HG03175 (cell line): ENCODE data around the gene MAP2.

Source experiments
- ATAC-seq: cut with Tn5 transposase; IDR thresholded peaks from one replicate; pipeline ENCODE4 v1.9.1; 2021; ENCODE audit warnings: mild to moderate bottlenecking, moderate library complexity; ENCODE audit not compliant: unreplicated experiment

The MAP2 gene

DNA sequence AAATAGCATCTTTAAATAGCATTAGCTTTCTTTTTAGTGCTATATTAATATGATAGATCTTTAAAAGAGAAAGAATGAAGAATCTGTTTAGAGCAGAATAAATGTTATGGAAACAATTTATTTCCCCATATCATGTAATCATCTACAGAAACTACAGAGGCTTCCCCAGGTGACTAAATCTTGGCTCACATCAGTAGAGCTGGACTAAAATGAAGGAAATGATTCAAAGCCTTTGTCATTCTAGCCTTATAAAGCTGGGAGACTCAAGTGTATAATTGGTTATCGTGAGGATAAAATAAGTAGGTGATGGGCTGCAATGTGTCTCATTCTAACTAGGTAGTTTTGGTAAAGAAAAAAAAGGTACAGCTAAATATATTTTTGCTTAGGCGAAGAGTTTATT lies 264.5 kb downstream of the MAP2 start:
- ATAC-seq = no peak

DNA sequence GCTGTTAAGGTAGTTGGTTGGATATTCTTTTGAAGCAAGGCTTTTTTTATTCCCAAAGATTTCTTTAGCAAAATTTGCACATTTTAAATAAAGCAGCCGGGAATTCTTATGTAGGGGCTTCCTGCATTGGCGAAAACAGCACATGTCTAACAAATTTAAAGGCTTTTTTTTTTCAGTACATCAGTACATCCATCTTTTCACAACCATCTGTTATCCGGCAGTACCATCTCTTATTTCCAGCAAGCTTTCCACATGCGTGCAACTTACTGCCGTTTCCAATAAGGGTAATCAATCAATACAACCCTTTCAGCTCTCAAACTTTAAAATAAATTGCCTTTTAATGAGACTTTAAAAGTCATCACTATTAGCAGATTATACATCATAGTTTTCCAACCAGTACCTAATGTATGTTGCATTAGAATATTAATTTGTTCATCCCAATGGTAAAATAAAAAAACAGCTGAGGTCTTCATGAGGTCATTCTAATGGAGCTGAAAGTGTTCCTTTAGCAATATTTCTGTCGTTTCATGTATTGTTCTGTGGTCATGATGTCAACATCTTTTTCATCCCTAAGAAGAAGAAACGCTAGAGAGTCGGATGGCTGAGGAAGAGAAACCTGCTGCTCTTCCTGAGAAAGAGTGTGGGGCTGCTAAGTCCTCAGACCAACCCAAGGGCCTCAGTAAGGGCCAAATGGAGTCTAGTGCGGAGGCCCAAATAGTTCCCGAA lies 266.3 kb downstream of the MAP2 start:
- ATAC-seq = no peak

DNA sequence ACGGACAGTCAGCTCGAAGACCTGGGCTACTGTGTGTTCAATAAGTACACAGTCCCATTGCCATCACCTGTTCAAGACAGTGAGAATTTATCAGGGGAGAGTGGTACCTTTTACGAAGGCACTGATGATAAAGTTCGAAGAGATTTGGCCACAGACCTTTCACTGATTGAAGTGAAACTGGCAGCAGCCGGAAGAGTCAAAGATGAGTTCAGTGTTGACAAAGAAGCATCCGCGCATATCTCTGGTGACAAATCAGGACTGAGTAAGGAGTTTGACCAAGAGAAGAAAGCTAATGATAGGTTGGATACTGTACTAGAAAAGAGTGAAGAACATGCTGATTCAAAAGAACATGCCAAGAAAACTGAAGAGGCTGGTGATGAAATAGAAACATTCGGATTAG lies 270.9 kb downstream of the MAP2 start:
- no peak for ATAC-seq

DNA sequence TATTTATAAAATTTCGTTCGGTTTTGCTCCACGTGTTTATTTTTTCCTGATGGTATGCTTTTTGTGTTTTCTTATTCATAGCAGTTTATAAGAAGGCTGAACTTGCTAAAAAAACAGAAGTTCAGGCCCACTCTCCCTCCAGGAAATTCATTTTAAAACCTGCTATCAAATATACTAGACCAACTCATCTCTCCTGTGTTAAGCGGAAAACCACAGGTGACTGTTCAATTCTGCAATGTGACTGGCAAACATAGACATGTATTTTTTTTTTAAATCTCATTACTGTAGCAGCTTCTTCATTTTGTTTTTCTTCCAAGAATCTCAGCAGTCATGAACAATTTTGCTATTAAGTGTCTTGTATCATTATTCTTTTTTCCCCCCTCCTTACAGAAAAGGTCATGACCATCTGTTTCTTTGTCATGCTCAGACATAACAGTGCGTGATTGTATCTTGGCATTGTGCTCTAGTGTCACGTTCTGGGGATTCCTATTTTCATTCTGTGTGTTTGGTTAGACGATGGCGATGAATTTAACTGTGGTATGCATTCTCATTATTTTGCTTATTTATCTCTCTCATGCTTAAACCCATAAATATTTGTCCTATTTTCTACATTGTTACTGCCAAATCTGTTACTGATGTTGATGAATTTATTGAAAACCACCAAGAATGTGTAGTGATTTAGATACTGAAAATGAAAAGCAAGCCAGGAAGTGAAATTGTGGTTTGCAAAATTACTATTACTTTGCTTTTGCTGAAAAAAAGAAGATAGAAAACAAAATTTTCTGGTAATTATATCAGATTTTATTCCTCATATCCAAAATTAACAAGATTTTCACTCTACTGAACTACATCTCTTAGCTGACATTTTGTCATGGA lies 273.2 kb downstream of the MAP2 start:
- peak; percentile 57 for ATAC-seq

DNA sequence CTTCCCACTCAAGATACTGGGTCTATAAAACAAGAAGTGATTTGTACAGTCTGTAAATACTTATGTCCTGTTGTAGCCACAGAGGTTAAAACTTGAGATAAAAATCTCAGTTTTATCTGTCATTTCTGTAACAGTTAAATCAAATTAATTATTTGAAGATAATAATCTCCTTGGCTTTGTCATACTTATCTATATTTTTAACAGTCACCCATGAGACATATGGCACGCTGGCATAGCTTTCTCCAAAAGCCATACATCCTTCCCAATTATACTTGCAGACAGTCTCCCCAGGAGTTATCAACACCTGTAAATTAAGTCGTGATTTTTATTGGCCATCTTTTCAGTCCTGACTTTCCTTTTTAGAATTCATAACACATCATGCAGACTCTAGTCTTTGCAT lies 278.9 kb downstream of the MAP2 start:
- no peak for ATAC-seq

DNA sequence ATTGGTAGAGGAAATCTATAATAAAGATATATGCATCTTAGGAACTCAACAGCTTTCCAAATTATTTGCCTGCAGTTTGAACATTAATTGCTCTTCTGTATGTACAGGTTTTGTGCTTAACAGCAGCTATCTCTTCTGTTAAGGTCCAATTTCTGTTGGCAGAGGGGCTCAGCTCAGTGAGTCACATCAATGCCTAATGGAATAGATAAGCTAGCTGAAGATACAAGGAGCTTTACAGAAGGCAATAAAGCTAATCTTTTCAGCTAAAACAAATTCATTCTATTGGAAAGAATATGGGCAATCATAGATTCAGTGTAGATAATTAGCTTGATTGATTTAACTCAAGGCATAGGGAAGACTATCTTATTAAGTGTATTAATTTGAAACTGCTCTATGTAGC lies 289.4 kb downstream of the MAP2 start:
- ATAC-seq = no peak

DNA sequence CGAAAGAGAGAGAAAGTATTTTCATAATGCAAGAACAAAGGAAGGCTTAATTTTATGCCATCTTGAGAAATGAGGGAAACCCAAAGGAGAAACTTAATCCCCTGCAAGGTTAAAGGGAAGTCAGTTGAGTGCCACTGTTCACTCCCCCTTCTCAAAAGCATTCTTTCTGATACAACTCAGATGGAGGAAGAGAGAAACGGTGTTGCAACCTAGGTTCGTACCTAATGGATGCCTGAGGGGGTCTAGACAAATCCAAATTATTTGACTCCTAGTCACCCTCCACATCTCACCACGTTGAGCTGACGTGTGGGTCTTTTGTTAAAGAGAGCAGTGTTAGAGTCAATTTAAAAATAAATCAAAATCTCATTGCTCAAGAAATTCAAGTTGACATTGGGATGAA lies 295.2 kb downstream of the MAP2 start:
- no peak for ATAC-seq

DNA sequence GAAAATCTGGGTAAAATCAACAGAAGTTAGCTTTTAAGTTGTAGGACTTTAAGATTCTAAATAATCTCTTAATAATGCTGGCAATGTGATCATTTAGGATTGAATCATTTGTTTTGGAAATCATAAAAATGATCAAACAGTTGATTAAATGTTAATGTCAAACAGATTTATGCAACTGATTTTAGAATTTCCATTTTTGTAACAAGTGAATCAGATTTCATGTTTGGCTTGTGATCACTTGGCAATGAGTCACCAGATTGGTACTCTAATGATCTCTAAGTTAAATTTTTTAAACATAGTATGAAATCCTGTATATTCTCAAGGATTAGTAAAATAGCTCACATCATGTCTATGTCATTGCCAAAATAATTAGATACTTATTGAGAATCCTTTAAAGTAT lies 297.6 kb downstream of the MAP2 start:
- no peak for ATAC-seq

DNA sequence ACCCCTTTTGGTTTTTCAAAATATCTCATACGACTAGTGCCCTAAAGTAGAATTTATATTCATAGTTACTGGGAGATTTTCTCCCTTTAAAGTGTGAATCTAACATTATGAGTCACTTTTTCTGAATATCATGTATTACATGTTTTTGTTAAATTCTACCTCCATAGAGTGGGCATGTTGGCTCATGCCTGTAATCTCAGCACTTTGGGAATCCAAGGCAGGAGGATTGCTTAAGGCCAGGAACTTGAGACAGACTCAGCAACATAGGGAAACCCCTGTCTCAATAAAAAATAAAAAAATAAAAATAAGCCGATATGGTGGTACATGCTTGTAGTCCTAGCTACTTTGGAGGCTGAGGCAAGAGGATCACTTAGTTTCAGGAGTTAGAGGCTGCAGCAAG lies 302.5 kb downstream of the MAP2 start:
- no peak for ATAC-seq

DNA sequence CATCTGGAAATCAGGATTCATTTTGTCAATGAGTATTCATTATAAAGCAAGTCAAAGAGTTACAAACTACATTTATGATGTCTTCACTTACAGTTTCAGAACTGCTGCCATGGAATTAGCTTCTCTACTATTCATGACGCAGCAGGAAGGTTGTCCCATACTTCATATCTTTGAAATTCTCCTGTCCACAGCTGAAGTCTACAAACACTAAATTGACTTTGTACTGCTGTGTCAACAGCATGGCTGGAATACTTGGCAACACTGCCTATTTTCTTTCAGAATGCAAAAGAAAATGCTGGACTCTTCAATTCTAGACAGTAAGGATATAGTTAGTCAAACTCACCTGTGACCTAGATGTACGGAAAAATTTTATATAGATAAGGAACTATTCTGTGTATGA lies 303.2 kb downstream of the MAP2 start:
- ATAC-seq = no peak

DNA sequence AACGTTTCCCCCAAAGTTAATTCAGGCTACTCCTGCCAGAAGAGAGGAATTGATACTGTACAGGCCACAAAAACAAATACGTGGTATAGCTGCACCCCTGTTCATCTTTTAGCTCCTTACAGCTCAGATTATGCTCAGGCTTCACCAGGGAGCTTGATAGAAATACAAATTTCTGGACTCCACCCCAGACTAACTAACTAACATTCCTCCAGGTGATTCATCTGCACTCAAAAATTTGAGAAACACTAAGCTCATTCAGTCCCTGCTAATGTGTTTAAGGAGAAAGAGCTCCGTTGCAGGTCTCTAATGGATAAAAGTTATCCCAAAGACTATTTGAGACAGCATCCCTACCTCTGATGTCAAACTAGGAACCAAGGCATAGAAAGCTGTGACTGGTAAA lies 311.0 kb downstream of the MAP2 start:
- no peak for ATAC-seq

DNA sequence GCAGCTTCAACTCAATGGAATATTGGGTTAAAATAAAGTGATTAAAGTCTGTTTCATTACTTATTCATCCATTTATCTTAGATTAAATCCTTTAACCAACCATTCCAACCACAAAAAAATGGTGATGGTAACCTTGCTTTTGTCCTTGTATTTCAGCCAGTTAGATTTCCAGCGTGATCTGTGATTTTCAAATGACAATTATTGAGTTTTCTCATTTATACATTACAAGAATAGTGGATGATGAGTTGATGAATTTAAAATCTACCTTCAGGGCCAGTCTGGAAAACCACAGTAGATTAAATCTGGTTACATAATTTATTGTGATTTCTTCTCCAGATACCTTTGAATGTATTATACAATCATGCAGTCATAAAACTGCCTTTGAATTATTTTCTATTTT lies 318.1 kb downstream of the MAP2 start:
- ATAC-seq = no peak

DNA sequence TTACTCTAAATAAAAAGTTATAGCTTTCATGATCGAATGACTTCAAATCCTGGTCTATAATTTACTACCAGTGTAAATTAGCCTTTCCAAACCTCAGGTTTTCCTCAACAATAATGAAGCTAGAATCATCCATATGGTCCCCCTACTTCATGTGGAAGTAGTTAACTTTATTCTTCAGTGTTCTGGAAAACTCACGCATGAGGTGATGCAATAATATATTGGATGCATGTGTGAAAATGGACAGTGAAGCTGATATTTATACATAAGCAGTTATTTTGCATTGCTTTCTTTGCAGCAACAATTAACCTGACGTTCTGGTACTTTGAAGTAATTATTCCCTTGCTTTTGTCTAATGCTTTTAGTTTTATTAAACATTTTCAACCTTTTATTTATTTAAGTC lies 329.2 kb downstream of the MAP2 start:
- no peak for ATAC-seq

DNA sequence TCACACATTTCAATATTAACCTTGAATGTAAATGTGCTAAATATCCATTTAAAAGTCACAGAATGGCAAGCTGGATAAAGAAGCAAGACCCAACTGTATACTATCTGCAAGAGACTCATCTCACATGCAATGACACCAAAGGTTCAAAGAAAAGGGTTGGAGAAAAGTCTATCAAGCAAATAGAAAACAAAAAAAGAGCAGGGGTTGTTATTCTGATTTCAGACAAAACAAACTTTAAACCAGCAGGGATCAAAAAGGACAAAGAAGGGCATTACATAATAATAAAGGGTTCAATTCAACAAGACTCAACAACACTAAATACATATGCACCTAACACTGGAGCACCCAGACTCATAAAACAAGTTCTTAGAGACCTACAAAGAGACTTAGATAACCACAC lies 333.3 kb downstream of the MAP2 start:
- no peak for ATAC-seq

DNA sequence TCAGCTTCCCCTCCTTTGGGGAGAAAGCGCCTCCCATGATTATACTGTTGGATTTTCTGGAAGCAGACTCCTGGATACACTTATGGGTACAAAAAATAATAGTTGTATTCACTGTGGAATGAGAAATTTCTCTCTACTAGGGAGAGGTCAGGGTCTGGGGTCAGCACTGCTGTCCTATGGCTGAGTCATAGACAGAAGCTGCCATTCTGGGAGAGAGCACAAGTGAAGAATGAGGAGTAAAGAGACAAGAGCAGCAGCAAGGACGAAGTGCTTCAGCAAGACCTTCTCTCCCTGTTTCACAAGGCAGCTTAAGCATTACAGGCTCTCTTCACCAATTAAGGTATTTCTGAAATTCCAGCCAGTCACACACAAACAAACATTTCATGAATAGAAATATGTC lies 337.7 kb downstream of the MAP2 start:
- no peak for ATAC-seq

DNA sequence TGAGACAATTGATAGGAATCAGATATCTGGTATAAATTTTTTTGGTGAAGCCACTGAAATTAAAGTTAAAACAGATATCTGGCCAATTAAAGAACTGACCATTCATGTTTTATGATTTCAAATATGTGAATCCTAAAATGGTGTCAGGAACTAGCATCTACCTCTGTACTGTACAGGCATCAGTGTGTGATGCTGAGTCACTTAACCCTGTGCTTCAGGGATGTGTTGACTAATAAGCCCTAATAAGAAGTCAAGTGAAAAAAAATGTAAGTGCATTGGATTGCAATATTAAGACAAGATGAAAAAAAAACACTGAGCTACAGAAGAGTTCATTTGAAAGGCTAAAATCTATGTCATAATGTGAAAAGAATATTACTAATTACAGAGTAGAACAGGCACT lies 338.7 kb downstream of the MAP2 start:
- no peak for ATAC-seq

DNA sequence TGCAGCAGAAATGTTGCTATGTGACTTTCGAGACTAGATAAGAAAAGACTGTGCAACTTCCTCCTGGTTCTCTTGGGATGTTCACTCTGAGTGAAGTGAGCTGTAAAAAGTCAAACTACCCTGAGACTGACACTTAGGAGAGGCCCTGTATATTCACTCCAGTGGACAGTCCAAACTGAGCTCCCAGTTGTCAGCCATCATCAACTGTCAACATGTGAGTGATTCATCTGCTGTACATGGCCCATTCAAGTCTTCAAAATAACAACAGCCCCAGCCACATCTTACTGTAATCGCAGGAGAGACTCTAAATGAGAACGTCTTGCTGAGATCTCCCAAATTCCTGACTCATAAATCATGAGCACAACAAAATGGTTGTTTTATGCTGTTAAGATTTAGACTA lies 339.3 kb downstream of the MAP2 start:
- no peak for ATAC-seq

DNA sequence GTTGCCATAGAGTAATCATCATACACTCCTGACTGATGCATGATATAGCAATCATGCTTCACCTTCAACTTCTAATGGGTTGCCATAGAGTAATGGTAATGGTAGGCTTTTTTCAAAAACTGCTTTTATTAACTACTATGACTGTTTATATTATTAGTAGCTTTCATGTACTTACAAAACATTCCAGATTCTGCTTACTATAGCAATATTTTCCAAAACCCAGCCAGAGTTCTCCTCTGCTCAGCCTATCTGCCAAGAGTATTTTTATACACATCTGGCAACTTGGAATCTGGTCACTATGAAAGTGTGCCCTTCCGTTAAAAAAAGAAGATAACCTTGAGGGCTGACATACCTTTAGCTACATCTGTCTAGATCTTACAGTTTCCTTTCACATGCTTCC lies 342.8 kb downstream of the MAP2 start:
- no peak for ATAC-seq

DNA sequence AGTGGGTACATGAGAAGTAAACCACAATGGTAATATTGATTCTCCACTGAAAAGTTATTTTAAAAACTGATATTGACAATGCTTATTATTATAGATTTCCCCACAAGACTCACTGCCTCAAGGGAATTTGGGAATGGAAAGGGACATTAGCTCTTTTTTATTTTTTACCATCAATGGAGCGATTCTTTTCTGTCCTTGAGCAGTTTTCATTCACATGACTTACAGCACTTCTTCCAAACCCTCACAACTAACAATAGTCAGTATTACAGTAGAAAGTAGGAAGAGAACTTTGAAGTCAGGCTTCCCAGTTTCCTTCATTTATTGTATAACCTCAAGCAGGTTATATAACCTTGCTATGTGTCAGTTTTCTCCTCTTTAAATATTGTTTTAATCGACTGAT lies 343.5 kb downstream of the MAP2 start:
- no peak for ATAC-seq

DNA sequence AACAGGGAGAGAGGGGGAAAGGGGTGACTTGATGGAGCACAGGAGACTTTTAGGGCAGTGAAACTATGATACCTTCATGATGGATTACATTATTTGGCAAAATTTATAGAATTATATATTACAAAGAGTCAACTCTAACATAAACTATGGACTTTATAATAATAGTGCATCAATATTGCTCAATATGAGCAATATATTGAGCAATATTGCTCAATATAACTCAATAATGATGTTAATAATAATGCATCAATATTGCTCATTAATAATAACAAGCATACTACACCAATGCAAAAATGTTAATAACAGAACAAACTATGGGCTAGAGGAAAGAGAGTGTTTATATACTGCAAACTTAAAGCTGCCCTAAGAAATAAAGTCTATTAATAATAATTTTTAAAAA lies 344.7 kb downstream of the MAP2 start:
- no peak for ATAC-seq

DNA sequence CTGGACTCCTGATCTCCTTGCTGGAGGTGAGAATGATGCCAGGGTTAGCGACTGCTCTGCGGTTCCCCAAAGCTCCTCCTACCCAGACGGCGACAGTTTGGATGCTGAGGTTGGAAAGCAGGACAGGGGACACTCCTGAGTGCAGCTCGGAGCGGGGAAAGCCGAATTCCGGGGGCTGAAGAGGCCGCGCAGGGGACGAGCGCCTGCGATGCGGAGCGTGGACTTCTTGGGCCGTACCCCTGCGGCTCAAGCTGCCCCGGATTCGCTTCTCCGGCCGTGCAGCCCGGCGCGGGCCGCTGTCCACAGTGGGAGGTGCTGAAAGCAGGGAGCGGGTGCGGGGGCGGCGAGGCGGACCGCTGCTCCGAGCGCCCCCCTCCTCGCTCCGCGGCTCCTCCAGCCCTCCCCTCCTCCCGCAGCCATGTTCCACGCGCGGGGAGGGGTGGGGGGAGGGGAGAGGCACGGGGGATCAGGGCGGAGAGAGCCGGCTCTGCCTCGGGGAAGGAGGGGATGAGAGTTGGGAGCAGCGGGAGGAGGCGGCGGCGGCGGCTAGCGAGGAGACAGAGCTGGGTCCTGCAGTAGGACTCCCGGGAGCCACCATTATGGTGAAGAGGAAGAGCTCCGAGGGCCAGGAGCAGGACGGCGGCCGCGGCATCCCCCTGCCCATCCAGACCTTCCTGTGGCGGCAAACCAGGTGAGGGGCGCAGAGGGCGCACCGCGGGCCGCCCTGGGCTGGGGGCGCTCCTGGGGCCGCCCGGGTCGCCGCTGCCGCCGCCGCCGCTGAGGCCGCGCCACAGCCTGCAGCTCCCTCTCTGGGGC lies 347.8 kb downstream of the MAP2 start, which contains the start of gene UNC80:
TSS of gene UNC80 (plus strand) at position 359 of the 816 bp plus-strand sequence. CDS start at position 600, 241 bp downstream.
- ATAC-seq = peak; percentile 66
